SK-N-DZ (cell line): Measurements from ENCODE around the gene HMGN4.

Source experiments
- DNase-seq: peaks from one replicate; pipeline ENCODE4 v3.0.0-alpha.2; 2015; ENCODE audit warnings: low spot score

HMGN4 gene

GRCh38 chr6:26552205-26552604, 14.0 kb downstream of the HMGN4 start:
- peak; percentile 46 for DNase-seq

DNA sequence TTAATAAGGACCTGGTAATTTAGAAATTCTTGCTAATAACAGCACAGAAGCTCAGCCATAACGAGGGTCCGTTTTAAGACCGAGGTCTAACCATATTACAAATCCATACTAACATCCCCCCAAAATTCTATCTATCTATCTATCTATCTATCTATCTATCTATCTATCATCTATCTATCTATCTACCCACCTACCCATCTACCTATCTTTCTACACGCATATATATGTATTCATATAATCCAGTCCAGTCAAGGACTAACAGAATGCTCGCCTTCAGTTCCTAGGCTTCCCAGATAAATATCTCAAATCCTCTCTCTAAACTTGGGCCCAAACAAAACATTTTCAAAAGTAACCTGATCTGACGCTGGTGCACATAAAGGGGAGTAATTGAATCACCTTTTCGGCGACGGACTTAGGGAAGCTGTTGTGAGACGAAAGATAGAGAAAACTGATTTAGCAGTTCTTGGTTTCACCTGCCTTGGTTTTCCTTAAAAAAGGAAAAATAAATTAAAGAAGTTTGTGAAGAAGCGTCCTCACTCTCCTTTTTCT, 14.5 kb downstream of the HMGN4 start:
- peak; percentile 68 for DNase-seq

DNA sequence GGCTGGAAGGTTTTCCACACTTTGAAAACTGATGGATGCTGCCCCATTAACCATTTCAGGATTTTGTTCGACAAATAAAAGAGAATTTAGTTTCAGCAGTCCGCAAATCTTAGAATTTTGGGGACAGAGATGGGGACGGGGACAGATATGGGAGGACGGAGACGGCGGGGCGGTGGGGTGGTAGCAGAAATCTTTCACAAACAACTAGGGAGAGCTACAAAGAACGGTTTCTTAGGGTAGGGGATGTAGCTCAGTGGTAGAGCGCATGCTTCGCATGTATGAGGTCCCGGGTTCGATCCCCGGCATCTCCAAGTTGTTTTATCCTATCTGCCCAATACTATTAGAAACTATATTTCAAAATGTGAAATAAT, 15.1 kb downstream of the HMGN4 start:
- DNase-seq: peak; percentile 79

GRCh38 chr6:26553635-26554446, 15.7 kb downstream of the HMGN4 start:
- DNase-seq: peak; percentile 84

DNA sequence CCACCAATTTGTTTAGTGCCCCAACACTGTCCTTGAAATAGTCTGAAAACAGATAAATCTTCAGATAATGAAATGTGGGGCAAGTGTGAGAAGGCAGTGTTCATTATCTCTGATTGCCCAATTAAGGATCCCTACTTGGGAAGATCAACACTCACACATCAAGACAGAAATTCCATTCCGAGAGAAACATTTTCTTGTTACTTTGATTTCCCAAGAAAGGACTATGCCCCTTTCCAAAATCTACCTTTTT, 16.2 kb downstream of the HMGN4 start:
- DNase-seq: no peak

DNA sequence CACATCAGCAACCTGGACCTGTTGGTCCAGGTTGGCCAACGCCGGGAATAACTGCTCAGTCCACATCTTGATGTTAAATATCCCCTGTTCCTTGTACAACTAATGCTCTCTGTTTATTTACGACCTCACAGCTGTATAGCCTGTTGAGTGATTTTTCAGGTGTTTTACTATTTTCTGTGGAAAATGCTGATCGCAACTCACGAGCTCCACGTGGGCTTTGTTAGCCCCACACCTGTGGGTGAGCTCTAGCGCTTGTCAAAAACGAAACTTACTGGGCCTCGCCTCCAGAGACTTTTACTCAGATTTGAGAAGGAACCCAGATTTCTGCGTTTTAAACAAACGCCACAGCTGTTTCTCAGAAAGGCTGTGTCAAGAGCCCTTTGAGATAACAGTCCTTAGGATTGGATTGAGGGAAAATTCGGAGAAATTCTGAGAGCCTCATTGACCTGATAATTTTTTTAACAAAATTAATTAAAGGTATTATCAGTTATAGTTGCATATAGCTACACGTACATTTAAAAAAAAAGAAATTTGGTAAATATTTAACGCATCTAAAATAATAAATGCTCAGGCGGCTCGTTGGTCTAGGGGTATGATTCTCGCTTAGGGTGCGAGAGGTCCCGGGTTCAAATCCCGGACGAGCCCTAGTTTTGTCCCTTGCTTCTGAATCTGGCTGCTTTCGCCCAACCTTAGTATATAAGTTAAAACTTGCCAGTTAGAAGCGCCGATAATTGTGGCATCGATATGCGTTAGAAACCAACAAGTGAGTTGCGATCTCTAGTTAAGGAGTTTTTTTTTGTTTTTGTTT, 16.7 kb downstream of the HMGN4 start:
- peak; percentile 72 for DNase-seq

DNA sequence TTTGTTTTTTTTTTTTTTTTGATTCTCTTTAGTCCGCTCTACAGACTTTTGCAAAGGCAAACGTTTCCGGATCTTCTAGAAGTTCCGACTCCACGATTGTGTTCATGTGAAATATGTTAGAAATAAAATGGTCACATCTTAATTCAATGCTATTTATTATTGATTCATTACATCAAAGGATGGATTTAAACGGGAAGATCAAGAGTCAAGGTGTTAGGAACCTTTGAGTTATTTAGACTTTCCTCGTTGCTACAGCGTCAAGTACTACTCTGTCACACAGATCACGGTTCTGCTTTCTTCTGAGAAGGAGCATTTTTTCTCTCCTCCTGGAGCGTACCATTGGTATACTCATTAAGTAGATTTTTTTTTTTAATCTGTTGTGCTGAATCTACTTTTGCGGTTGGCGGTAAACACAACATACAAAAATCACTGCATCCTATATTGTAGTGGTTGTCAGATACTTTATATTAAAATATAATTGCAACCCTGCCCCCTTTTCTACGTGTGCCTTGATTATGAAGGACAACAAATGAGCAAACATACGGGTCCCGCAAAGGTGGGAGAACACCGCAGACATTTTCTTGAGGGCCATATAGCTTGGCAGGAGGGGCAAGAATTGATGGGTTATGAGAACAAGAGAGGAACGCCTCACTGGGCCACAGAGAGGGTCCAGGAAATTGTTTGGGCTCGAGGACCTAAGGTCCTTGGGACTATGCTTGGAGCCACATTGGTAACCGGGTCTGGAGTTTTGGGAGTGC, 17.5 kb downstream of the HMGN4 start:
- peak; percentile 36 for DNase-seq

DNA sequence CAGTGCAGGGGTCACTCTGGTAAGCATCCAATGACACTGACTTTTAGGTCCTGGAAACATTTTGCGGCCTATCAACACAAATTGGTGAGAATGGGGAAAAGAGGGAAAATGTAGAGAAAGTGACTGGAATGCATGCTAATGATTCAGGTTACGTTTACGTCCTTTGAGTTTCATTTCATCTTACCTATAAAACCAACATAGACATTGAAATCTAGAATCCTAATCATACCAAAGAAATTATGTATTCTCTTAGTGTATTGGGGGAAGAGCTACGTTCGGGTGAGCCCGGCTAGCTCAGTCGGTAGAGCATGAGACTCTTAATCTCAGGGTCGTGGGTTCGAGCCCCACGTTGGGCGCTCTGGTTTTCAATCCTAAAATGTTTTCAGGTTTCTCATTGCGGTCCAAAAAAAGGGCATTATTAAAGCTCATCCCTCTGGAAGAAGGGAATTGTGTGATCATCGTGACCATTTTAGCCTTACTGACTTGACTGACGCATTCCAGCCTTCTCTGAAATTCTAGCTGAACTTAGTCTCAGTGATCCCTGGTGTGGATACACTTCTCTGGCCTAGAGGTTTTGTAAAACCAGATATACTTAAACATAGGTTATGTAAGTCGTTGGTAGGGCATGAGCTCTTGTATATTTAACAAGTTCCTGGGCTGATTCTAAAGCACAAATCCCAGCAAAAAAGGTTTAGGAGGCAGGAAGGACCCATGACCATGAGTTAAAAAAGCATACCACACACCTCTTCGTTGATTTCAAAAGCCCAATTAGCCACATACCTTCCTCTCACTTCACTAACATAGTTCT, 18.3 kb downstream of the HMGN4 start:
- DNase-seq: peak; percentile 78

DNA sequence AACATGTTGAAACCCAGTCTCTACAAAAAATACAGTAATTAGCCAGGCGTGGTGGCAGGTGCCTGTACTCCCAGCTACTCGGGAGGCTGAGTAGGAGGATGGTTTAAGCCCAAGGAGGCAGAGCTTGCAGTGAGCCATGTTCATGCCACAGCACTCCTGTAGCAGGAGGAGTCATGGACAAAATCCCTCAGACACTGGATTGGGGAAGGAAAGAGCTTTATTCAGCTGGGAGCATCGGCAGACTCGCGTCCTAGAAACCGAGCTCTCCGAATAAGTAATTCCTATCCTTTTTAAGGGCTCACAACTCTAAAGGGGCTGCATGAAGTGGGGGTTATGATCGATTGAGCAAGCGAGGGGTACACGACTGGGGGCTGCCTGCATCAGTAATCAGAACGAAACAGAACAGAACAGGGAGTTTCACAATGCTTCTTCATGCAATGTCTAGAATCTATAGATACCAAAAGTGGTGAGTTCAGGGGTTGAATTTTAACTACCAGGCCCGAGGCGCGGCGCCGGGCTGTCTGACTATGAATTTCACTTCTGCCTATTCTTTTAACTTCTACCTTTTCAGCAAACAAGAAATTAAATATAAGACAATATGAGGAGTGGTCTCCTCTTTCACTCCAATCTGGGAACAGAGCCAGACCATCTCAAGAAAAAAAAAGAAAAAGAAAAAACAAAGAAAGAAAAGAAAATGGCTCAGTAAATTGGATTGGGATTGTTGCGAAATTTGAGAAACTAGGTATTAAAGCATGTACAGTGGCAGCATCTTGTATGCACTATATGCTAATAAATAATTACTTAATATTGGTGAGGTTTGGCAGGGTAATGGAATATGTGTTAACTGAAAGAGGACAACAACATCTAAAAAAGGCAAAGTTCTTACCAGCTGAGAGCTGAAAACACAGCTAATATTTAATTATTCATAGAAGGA, 23.6 kb downstream of the HMGN4 start:
- DNase-seq: no peak

DNA sequence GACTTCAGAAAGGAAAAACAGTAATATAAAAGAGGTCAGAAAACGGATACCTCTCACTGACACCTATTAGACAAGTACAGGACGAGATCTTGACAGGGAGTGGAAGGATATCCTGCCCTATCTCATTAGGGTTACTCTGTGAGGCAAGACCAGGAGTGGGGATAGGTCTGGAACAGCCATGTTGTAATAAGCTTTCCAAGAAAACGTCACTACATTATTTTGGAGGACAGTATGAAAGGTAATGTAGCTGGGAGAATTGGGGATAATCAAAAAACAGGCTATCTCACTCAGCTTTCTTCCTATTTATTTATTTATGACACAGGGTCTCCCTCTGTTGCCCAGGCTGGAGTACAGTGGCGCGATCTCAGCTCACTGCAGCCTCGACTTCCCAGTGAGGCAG, 25.3 kb downstream of the HMGN4 start:
- no peak for DNase-seq

- DNase-seq: peak; percentile 95
These were observed 30.7 kb downstream of the HMGN4 start for GRCh38 chr6:26568601-26569432.

DNA sequence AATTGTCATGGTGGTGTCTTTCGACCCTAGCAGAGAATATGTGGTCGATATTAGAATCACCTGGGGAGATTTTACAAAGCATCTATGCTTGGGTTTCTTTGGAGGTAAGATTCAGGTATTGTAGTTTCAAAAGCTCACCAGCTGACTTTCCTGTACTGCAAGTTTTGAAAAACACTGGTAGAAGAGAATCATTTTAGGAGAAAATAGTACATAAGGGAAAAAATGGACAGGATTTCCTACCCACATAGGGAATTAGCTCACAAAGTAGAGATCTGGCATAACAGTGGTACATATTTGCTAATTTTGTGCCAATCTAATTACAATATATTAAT, 31.2 kb downstream of the HMGN4 start:
- DNase-seq: no peak

GRCh38 chr6:26570027-26570809, 32.1 kb downstream of the HMGN4 start:
- no peak for DNase-seq

DNA sequence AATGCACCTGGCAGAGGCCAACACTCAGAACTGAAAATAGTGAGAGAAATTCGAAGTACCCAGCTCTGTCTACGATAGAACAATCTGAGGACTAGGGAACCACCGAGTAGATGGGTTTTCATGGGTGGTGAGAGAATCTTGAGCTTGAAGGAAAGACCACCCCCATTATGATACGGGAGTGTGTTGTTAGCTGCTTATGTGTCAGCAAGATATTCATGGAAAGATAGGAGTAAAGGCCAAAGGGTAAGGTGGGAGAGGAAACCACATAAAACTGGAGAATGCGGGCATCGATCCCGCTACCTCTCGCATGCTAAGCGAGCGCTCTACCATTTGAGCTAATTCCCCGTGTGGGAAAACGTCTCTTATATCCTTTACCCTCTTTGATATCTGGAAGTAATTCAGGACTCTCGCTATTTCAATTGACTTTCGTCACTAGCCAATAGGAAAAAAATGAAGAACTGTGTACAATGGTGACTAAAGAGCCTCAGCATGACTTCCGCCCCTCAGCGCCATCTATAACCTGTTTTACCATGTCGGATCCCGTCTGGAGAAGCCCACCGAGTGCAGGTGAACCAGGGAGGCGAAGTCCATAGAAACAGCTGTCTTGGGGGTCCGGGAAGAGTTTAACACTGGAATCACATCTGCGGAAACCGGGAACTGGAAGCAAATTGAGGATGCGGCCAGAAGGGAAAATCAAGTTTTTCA, 33.6 kb downstream of the HMGN4 start:
- DNase-seq: peak; percentile 84

DNA sequence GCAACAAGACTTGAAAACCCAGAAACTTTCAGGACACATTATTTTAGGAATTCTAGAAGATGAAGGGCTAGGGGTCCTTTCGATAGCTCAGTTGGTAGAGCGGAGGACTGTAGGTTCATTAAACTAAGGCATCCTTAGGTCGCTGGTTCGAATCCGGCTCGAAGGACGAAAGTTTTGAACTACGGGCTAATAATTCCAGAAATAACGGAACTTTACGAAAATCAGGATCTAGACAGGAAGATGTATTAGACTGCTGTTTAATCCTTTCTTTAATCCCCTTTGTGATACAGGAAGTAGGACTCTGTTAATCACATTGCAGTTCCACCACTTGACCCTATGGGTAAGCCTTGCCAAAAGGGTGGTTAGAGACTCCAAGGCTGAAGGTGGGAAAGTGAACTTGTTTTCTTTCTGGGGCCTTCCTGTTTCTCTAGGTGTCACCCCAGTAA, 37.4 kb downstream of the HMGN4 start:
- no peak for DNase-seq

DNA sequence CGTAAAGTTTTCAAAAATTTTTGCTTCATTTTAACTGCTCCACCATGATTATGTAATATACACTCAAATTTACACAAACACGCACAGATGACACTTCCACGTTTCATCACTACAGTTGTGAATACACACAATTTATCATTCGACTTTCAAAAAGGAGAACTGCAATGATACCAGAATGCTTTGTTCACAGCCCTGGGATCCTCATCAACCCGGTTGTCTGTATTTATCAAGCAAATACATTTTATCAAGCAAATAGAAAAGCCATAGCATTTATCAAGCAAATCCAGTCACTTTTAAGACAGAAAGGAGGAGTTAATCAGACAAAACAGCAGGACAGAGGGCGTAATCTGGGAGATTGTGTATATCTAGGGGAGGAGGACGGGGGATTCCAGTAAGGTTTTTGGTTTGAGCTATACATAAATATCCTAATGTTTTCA, 38.3 kb downstream of the HMGN4 start:
- no peak for DNase-seq

- DNase-seq: no peak
These were observed 39.0 kb downstream of the HMGN4 start for GRCh38 chr6:26576929-26577719.
